DOHH2 (cell line): ENCODE data around the gene PTPRZ1.

Experiments
- H3F3A ChIP-seq: fragments of 200-600 bp; sonication (generic), shearing (Covaris generic); 2 replicates; pipeline ENCODE4 v1.6.0; 2016; ENCODE audit warnings: antibody characterized with exemption, mild to moderate bottlenecking; ENCODE audit not compliant: control insufficient read depth, insufficient read depth
- H3K27ac ChIP-seq: fragments of 200-600 bp; sonication (generic); 2 replicates; pipeline ENCODE4 v1.5.1; 2014; ENCODE audit warnings: low read depth, mild to moderate bottlenecking, low read length, moderate library complexity
- H3K27me3 ChIP-seq: fragments of 200-600 bp; sonication (generic); 2 replicates; pipeline ENCODE4 v1.6.1; 2014; ENCODE audit warnings: mild to moderate bottlenecking, low read length, mixed read lengths; ENCODE audit not compliant: control insufficient read depth
- H3K36me3 ChIP-seq: fragments of 200-600 bp; sonication (generic); 2 replicates; pipeline ENCODE4 v1.6.1; 2014; ENCODE audit warnings: mild to moderate bottlenecking, low read length, moderate library complexity, mixed read lengths; ENCODE audit not compliant: control insufficient read depth
- H3K4me1 ChIP-seq: fragments of 200-600 bp; sonication (generic); 2 replicates; pipeline ENCODE4 v1.6.1; 2014; ENCODE audit warnings: mild to moderate bottlenecking, low read length, mixed read lengths; ENCODE audit not compliant: control insufficient read depth
- H3K4me2 ChIP-seq: fragments of 200-600 bp; sonication (generic); 2 replicates; pipeline ENCODE4 v1.6.0; 2014; ENCODE audit warnings: mild to moderate bottlenecking, low read length, moderate library complexity
- H3K4me3 ChIP-seq: fragments of 200-600 bp; sonication (generic); 2 replicates; pipeline ENCODE4 v1.5.1; 2014; ENCODE audit warnings: mild to moderate bottlenecking, low read length, mixed read lengths
- H3K79me2 ChIP-seq: fragments of 200-600 bp; sonication (generic); 2 replicates; pipeline ENCODE4 v1.6.1; 2014; ENCODE audit warnings: mild to moderate bottlenecking, low read length, mixed read lengths; ENCODE audit not compliant: control insufficient read depth
- H3K9me2 ChIP-seq: fragments of 200-600 bp; sonication (generic); replicated peaks from 2 replicates; pipeline ENCODE4 v1.6.1; 2014; ENCODE audit warnings: mild to moderate bottlenecking, low read length, mixed read lengths; ENCODE audit not compliant: control insufficient read depth
- H3K9me3 ChIP-seq: fragments of 200-600 bp; sonication (generic); 2 replicates; pipeline ENCODE4 v1.6.1; 2014; ENCODE audit warnings: antibody characterized with exemption, low read length, mixed read lengths; ENCODE audit not compliant: control insufficient read depth, insufficient read depth
- H4K20me1 ChIP-seq: fragments of 200-600 bp; sonication (generic); 2 replicates; pipeline ENCODE4 v1.6.0; 2014; ENCODE audit warnings: low read depth, mild to moderate bottlenecking, antibody characterized with exemption, low read length, moderate library complexity; ENCODE audit not compliant: control insufficient read depth, insufficient read depth
- EZH2phosphoT487 ChIP-seq: fragments of 200-600 bp; sonication (generic); IDR thresholded peaks from 2 replicates; pipeline ENCODE4 v1.6.1; 2017; ENCODE audit warnings: borderline replicate concordance, mild to moderate bottlenecking, antibody characterized with exemption, low read length, moderate library complexity, mixed read lengths
- TF ChIP-seq, protein P1 (sequence below): fragments of 200-600 bp; sonication (generic); IDR thresholded peaks from one replicate; pipeline ENCODE4 v1.5.1; 2014; ENCODE audit warnings: antibody characterized with exemption, mild to moderate bottlenecking, low read depth, low read length; ENCODE audit not compliant: poor library complexity, severe bottlenecking

Gene PTPRZ1

DNA sequence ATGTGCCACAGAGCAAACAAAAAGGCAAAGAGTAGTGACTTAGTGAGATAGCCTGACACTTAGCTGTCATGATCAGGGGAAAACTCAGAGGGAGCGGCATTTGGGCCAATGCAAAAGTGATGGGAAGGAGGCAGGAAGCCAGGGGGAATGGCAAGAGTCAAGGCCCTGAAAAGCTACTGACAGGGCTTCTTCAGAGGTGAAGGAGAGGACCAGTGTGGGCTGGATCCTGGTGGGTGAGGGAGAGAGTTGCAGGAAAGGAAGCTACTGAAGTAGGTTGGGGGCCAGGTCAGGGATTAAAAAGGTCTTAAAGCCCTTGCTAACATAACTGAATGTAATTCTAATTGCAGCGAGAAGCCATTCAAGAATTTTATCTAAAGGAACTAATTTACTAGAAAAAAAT lies 154.1 kb downstream of the PTPRZ1 start:
- Histone ChIP-seq H3K4me1 (no peaks in the 10 kb centered on the region), H3K4me3 (no peak overlapping the region), H3K9me2 (no peaks in the 10 kb centered on the region), H3K27me3 (no peaks in the 10 kb centered on the region), H3F3A (no peaks in the 10 kb centered on the region), H4K20me1 (no peaks in the 10 kb centered on the region), H3K79me2 (no peaks in the 10 kb centered on the region), H3K9me3 (no peaks in the 10 kb centered on the region), H3K4me2 (no peak overlapping the region), H3K36me3 (no peaks in the 10 kb centered on the region), H3K27ac (no peak overlapping the region)
- TF ChIP-seq EZH2phosphoT487 = no peak
- TF ChIP-seq, protein P1, sequence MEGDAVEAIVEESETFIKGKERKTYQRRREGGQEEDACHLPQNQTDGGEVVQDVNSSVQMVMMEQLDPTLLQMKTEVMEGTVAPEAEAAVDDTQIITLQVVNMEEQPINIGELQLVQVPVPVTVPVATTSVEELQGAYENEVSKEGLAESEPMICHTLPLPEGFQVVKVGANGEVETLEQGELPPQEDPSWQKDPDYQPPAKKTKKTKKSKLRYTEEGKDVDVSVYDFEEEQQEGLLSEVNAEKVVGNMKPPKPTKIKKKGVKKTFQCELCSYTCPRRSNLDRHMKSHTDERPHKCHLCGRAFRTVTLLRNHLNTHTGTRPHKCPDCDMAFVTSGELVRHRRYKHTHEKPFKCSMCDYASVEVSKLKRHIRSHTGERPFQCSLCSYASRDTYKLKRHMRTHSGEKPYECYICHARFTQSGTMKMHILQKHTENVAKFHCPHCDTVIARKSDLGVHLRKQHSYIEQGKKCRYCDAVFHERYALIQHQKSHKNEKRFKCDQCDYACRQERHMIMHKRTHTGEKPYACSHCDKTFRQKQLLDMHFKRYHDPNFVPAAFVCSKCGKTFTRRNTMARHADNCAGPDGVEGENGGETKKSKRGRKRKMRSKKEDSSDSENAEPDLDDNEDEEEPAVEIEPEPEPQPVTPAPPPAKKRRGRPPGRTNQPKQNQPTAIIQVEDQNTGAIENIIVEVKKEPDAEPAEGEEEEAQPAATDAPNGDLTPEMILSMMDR = no peak

DNA sequence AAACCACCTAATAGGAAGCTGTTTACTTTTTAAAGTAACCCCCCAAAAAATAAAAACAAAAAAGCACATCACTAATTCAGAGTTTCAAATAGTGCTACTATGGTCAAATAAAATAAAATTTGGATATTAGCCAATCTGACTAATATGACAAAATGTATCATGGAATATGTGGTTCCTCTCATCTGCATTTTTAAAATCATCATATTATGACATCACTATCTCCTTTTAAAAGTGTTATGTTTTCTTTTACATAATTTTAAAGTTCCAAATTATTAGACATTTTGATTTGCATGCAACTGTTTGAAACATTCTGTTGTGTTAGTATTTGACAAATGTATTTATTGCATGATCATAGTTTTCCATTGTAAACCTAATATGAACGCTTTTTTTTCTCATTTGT lies 160.7 kb downstream of the PTPRZ1 start:
- no peaks in the 10 kb centered on the region for H3K9me2 ChIP-seq
- H4K20me1 ChIP-seq = no peaks in the 10 kb centered on the region
- H3K27ac ChIP-seq = no peak overlapping the region
- no peaks in the 10 kb centered on the region for H3K36me3 ChIP-seq
- no peaks in the 10 kb centered on the region for H3K79me2 ChIP-seq
- no peak overlapping the region for H3K4me3 ChIP-seq
- no peaks in the 10 kb centered on the region for H3K4me1 ChIP-seq
- H3K4me2 ChIP-seq = no peak overlapping the region
- TF ChIP-seq, protein P1 = no peak
- TF ChIP-seq EZH2phosphoT487 = no peak
- H3F3A ChIP-seq = no peaks in the 10 kb centered on the region
- H3K27me3 ChIP-seq = no peaks in the 10 kb centered on the region
- H3K9me3 ChIP-seq = no peaks in the 10 kb centered on the region

DNA sequence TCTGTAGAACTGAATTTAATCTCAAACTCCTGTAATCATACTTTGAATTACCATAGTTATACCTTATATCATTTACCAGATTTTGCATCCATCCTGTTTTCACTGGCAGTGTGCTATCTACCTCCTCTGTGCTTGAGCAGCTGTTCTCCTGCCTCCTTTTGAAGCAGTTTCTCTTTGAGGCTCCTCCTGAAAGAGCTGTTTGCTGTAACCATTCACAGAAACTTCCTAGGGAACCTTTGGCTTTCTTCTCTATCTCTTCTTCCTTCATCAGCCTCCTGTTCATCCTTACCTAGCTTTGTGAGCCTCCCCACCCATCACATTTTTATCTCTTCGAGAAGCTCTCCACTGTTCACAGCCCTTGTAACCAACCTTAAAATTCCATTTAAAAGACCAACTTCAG lies 162.9 kb downstream of the PTPRZ1 start:
- H3K4me3 ChIP-seq = no peak overlapping the region

More for the DNA sequence above, 162.9 kb downstream of the PTPRZ1 start:
- no peaks in the 10 kb centered on the region for H3K79me2 ChIP-seq
- TF ChIP-seq, protein P1 = no peak
- no peak for TF ChIP-seq EZH2phosphoT487
- no peaks in the 10 kb centered on the region for H3K36me3 ChIP-seq
- no peaks in the 10 kb centered on the region for H3K9me2 ChIP-seq
- H3K9me3 ChIP-seq = no peaks in the 10 kb centered on the region
- no peaks in the 10 kb centered on the region for H3K27me3 ChIP-seq
- no peak overlapping the region for H3K27ac ChIP-seq
- no peak overlapping the region for H3K4me2 ChIP-seq
- no peaks in the 10 kb centered on the region for H4K20me1 ChIP-seq
- H3K4me1 ChIP-seq = no peaks in the 10 kb centered on the region
- H3F3A ChIP-seq = no peaks in the 10 kb centered on the region
